BJ (cell line): ENCODE data around the gene GPANK1. TPM values are rescaled to one million over a fixed set of nuclear protein-coding genes. Genes with fewer than 3 reads are reported as not detected.

Source experiments
- CTCF ChIA-PET: fragments of 350-600 bp; formaldehyde crosslinking; extraction: SDS; loops from one replicate; lab custom pipeline; 2021; ENCODE audit warnings: antibody characterized with exemption, inconsistent platforms; lab: Yijun Ruan, JAX
- POLR2A ChIA-PET: fragments of 300-600 bp; sonication (Branson Sonifier 250); formaldehyde crosslinking; extraction: SDS; loops from one replicate; lab custom pipeline; 2021; ENCODE audit warnings: antibody characterized with exemption; lab: Charles Lee
- DNase-seq: peaks from one replicate; pipeline ENCODE4 v3.0.0-alpha.2; 2011; ENCODE audit warnings: low read depth
- H3K27me3 ChIP-seq: 2 replicates; pipeline ENCODE4 v1.6.0; 2011; ENCODE audit warnings: low read length; ENCODE audit not compliant: control insufficient read depth, insufficient read depth
- H3K36me3 ChIP-seq: 2 replicates; pipeline ENCODE4 v1.5.1; 2011; ENCODE audit warnings: low read length; ENCODE audit not compliant: control insufficient read depth, insufficient read depth
- H3K4me3 ChIP-seq: 2 replicates; pipeline ENCODE4 v1.5.1; 2011; ENCODE audit warnings: low read depth, mild to moderate bottlenecking, control low read depth, low read length
- CTCF ChIP-seq: IDR thresholded peaks from 2 replicates; pipeline ENCODE4 v1.5.1; 2011; ENCODE audit warnings: low read depth, mild to moderate bottlenecking, control low read depth, inconsistent platforms, low read length, moderate library complexity; ENCODE audit not compliant: insufficient read depth
- polyA plus RNA-seq: library from polyadenylated mRNA; depleted of rRNA; stranded (reverse); fragments of >200 nt; gene quantifications from 2 replicates; pipeline ENCODE4 v1.2.3, GENCODE V29; 2011

GPANK1 gene
- polyA plus RNA-seq, 1 experiment = 15.0 TPM

GRCh38 chr6:31654574-31655348 is 10.0 kb downstream of the GPANK1 start:
- no peak for TF ChIP-seq CTCF
- DNase-seq = no peak
- ChIA-PET POLR2A (no interaction called here), CTCF (interaction anchor here (0.7 kb wide), 1 partner anchor 10 kb away, joined by 4 read pairs; the partner anchor contains the start of gene GPANK1)
- Histone ChIP-seq H3K36me3 (peaks cover 4% of the 10 kb centered on the region; the same call in 1 of the 2 replicates), H3K27me3 (no peaks in the 10 kb centered on the region), H3K4me3 (no peak overlapping the region)

- ChIA-PET CTCF (interaction anchor here (0.7 to 2.3 kb wide), 6 partner anchors 8 to 174 kb away, joined by 3 to 15 read pairs (median 4); partner anchors contain the start of genes ATP6V1G2, C6orf47 and HSPA1B), POLR2A (interaction anchor here (0.6 to 1.2 kb wide), 3 partner anchors 10 to 31 kb away, joined by 3 read pairs; no protein-coding TSS in a partner anchor)
- Histone ChIP-seq H3K27me3 (no peaks in the 10 kb centered on the region), H3K4me3 (peak overlapping the region; percentile 77), H3K36me3 (peaks cover 12% of the 10 kb centered on the region)
- DNase-seq = no peak
- TF ChIP-seq CTCF = peak; percentile 17; the same call in 1 of the 2 replicates
Measured at GRCh38 chr6:31652925-31653724, 11.7 kb downstream of the GPANK1 start.

DNA sequence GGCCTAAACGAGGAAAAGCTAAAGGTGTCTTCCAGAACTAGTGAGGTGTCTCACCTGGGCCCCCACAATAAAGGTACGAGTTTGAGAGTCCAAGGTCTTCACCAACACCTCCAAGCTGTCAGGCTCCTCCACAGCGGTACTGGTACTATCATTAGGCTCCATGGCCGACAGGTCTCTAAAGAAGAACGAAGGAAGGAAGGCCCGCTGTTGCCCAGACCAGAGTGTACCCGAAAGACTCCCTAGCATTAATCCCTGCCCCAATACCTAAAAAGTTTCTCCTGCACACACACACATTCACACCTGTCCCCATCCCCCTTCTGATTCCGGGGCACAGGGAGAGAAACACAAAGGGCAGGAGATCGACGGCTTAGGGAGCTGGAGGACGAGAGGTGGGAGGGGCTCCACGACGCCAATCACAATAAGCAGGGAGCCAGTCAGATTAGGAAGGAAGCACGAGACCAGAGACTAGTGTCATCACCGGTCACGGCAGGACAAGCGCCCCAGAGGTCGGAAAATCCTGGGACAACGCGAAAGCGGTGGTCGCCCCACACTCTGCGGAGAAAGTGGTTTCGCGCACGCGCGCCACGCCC is 13.1 kb downstream of the GPANK1 start:
- H3K4me3 ChIP-seq = peak overlapping the region; percentile 77
- no peak for DNase-seq
- no peaks in the 10 kb centered on the region for H3K27me3 ChIP-seq
- TF ChIP-seq CTCF = no peak
- ChIA-PET CTCF (interaction anchor here (1.0 to 2.3 kb wide), 4 partner anchors 9 to 175 kb away, joined by 3 to 15 read pairs (median 6); partner anchors contain the start of genes C6orf47 and HSPA1B), POLR2A (interaction anchor here (1.1 to 1.2 kb wide), 3 partner anchors 9 to 30 kb away, joined by 3 to 11 read pairs (median 3); partner anchors contain the start of gene C6orf47)
- peaks cover 22% of the 10 kb centered on the region for H3K36me3 ChIP-seq

- ChIA-PET POLR2A (no interaction called here), CTCF (no interaction called here)
- Histone ChIP-seq H3K4me3 (no peak overlapping the region), H3K27me3 (no peaks in the 10 kb centered on the region), H3K36me3 (peaks cover 60% of the 10 kb centered on the region)
- TF ChIP-seq CTCF = no peak
- no peak for DNase-seq
Measured at GRCh38 chr6:31645325-31645724, 19.5 kb downstream of the GPANK1 start.
